HG03575 (cell line): ENCODE measurements around the gene ADAMTS2.

ENCODE experiments used
- ATAC-seq: cut with Tn5 transposase; IDR thresholded peaks from one replicate; pipeline ENCODE4 v1.9.1; 2021; ENCODE audit not compliant: unreplicated experiment, insufficient number of reproducible peaks, low FRiP score; ENCODE audit errors: extremely low read depth

The ADAMTS2 gene

GRCh38 chr5:179151286-179152118 lies 193.8 kb downstream of the ADAMTS2 start:
- no peak for ATAC-seq

DNA sequence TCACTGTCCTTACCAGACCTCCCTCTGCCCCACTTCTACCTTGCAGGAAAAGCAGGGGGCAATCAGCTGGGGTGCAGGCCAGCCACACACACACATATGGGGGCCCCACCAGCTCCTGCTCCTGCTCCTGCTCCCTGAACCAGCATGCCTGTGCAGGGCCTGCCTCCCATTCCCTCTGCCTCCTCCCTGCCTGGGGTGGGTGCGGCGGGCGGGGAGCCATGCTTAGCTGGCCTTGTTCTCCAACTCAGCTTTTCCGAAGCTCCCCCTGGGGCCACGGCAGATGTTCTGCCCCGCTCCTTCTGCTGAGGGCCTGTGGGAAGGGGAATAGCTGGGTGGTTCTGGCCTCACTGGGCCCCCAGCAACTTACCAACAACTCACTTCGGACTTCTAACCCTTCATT lies 195.2 kb downstream of the ADAMTS2 start:
- no peak for ATAC-seq

DNA sequence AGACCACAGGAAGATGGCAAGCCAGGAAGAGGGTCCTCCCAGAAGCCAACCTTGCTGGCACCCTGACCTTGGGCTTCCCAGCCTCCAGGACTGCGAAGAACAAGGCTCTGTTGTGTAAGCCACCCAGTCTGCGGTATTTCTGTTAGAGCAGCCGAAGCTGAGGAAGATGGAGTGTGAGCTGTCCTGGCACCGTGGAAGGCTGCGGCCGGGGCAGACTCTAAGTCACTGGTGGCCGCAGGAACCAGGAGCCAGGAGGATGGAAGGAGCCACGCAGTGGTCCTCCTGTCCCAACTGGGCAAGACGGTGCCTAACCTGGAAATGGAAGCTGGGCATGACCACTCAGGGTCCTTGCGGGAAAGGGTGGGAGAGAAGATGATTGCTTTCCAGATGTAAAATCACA lies 196.0 kb downstream of the ADAMTS2 start:
- ATAC-seq: no peak

DNA sequence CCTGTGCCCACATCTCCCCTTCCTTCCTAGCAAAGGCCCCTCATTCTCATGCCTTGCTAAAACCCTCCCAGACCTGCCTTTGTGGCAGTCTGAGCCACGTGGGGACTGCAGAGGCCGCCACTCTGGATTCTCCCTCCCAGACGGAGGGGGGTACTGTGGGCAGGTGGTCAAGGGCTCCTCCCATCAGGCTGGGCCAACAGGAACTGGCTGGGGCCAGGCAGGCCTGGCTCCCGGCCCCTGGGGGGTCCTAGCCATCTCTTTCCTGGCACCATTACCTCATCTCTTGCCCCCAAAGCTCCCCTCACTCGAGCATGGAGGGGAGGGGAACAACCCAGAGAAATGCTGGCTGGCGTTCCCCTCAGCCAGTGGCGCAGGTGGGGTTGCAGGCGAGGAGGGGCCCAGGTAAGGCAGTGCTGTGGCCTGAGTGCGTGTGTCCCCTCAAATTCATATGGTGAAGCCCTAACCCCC lies 196.5 kb downstream of the ADAMTS2 start:
- ATAC-seq: no peak

GRCh38 chr5:179147991-179148702 lies 197.1 kb downstream of the ADAMTS2 start:
- no peak for ATAC-seq

DNA sequence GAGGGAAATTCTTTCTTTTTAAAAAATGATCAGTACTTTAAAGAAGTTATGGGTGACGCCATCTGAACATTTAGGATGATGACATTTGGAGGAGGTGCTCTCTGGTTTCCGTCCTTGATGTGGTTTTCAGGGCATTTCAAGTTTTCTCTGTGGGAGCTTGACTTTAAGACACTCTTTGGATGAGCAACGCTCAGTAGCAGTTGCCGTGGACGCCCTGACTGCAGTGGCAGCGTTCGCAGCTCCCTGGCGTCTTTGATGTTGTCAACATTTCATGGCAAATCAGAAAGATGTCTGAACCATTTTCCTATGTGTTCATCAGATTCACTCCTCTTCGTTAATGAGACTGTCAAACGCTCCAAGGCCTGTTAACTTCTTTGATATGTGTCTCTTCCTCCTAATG lies 199.0 kb downstream of the ADAMTS2 start:
- no peak for ATAC-seq

- ATAC-seq: no peak
These were observed 201.8 kb downstream of the ADAMTS2 start for GRCh38 chr5:179143446-179143845.

- no peak for ATAC-seq
These were observed 202.6 kb downstream of the ADAMTS2 start for GRCh38 chr5:179142434-179143198.

DNA sequence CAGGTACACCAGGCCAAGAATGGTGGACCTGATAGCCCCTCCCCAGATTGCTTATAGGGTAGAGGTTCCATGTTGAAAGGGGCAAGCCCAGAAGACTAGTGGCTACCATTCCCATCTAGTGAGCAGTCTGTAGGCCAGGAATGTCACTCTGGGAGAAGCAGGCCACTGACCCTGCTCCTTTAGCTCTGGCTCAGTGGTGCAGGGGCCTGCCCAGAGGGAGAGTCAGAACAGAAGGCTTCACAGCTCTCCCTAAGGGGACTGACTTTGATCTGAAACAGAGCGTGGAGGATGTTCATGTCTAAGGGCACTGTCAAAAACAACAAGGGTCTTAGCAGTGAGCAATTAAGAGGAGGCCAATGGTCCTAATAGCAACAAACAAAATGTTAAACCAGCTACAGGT lies 203.4 kb downstream of the ADAMTS2 start:
- no peak for ATAC-seq

- no peak for ATAC-seq
These were observed 205.0 kb downstream of the ADAMTS2 start for GRCh38 chr5:179140293-179140692.

DNA sequence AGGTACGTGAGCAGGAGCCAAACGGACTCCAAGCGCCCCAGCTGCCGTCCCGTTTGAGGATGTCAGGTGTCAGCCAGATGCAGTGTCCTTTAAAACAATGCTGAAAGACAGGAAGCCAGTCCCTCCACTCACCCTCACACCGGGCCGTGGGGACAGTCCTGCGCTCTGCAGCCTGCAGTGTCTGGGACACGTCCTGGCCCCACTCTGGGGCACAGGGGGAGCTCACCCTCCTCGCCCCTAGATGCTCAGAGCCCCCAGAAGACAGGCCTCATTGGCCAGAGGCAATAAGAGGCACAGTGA lies 205.4 kb downstream of the ADAMTS2 start:
- no peak for ATAC-seq

- no peak for ATAC-seq
These were observed 205.9 kb downstream of the ADAMTS2 start for GRCh38 chr5:179139111-179139935.

GRCh38 chr5:179138568-179138925 lies 206.7 kb downstream of the ADAMTS2 start:
- no peak for ATAC-seq

DNA sequence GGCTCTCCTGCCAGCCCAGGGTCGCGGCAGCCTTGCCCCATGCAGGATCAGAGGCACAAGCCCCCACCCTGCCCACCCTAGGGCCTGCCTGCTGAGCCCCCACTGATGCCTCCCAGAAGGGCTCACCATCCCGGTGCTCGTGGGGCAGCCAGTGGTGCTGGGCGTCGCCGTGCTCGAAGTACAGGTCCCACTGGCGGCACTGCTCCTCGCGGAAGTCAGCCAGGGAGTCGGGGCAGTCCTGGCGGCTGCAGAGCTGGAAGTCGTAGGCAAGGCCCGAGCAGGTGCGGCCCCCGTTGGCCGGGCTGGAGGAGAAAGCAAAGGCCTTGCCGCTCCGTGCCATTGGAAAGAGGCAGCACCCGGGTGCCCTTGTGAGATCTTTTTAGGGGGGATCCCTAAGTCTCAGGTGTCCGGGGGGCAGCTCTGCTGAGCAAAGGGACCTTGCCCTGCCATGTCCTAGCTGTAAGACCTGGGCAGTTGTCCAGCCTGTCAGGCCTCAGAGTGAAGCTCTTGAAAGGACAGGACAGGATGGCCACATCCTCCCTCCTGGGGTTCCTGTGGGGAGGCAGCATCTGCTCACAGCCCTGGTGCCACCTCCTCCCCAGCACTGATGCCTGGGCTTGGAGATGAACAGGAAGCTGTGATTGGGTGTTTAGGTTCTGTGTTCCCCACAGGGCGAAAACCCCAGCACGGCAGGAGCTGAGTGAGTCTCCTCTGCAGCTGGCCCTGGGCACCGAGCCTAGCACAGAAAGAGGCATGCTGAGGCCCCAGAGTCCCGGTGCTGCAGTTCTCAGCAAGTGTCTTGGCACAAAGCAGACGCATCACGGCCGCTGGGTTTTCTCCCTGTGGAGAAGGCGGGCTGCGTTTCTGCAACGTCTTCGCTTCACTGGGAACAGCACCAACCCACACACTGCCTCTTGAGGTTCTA lies 207.4 kb downstream of the ADAMTS2 start:
- no peak for ATAC-seq

- no peak for ATAC-seq
These were observed 208.1 kb downstream of the ADAMTS2 start for GRCh38 chr5:179137016-179137642.

GRCh38 chr5:179135441-179136215 lies 209.6 kb downstream of the ADAMTS2 start:
- no peak for ATAC-seq

GRCh38 chr5:179135006-179135405 lies 210.3 kb downstream of the ADAMTS2 start:
- ATAC-seq: no peak
